HG02938 (cell line): ENCODE results near the gene NR6A1.

ENCODE experiments used
- ATAC-seq: cut with Tn5 transposase; IDR thresholded peaks from one replicate; pipeline ENCODE4 v1.9.1; 2021; ENCODE audit warnings: mild to moderate bottlenecking, moderate library complexity; ENCODE audit not compliant: unreplicated experiment

Gene NR6A1

GRCh38 chr9:124550072-124550471 is 221.0 kb downstream of the NR6A1 start:
- ATAC-seq, result no peak

DNA sequence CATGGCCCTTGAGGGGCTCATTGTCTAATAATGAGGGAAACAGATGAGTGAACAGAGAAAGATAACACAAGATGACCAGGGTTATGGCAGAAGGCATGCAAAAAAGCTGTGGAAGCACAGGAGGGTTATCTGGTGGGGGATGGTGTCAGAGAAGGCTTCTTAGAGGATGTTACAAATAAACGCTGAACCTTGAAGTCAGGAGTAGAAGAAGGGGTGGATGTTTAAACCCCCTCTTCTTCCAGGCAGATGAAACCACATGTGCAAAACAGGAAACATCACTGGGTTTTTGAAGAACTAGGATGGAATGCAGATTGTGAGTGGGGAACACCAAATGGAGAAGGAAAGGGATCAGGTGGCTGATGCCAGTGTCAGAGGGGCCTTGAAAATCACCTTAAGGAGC is 222.1 kb downstream of the NR6A1 start:
- ATAC-seq, result no peak

DNA sequence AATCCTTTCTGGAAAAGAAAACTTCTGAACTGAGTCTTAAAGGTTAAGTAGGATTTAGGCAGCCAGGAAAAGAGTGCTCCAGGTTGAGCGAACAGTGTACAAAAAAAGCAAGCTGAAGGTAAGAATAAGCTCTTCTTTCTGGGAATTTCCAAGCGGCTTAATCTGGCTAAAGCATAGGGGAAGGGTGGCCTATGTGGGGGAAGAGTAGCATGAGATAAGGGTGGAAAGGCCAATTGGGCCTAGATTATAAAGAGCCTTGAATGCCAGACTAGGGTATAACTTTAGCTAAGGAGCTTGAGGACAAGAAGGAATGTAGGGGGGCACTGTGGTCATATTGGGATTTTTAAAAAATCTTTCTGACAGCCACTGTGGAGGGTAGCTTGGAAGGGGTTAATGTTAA is 226.6 kb downstream of the NR6A1 start:
- no peak for ATAC-seq

DNA sequence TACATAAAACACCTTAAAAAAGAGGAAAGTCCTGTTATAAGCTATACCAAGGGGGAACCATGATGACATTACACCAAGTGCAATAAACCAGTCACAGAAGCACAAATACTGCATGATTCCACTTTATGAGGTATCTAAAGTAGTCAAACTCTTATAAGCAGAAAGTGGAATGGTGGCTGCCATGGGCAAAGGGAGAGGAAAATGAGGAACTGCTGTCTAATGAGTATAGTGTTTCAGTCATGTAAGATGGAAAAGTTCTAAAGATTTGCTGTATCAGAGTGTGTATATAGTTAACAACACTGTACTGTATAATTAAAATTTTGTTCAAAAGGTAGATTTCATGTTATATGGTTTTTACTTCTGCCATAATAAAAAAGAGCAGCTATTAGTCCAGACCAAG is 229.3 kb downstream of the NR6A1 start:
- no peak for ATAC-seq

DNA sequence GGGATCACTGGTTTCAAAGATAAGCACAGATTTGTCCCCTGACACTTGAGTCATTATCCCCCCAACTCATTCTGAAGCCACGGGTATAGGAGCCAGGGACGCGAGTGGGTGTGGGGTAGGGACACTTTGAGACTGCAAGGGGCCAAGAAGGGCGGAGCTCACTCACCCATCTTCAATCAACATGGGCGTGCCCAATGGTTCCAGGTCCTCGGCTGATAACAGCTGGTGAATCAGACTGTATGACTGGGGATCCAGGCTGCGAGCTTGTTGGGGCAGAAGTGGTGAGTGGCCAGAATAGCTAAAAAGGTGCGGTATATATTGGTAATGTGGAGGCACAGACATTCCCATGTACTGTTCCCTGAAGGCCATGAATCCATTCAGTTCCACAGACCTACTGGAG is 233.2 kb downstream of the NR6A1 start:
- ATAC-seq, result no peak

- ATAC-seq, result no peak
Observed at GRCh38 chr9:124535846-124536245, 235.3 kb downstream of the NR6A1 start.

DNA sequence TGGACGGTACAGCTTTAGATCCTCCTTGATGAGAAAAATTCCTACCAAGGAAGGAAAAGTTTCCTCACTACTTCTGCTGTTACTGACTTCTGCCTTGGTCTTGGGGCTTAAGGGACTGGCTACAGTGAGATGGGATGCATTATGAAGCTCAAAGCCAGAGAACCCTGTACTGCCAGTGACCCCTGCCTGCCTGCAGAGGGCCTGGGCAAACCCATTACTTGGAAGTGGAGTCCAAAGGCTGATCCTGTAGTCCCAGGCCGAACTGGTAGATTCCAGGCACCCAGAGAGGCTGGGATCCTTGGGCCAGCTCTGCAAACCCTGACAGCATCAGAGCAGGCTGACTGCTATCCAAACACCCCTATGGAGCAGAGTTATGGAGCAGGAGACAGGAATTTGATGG is 238.2 kb downstream of the NR6A1 start:
- ATAC-seq, result no peak

DNA sequence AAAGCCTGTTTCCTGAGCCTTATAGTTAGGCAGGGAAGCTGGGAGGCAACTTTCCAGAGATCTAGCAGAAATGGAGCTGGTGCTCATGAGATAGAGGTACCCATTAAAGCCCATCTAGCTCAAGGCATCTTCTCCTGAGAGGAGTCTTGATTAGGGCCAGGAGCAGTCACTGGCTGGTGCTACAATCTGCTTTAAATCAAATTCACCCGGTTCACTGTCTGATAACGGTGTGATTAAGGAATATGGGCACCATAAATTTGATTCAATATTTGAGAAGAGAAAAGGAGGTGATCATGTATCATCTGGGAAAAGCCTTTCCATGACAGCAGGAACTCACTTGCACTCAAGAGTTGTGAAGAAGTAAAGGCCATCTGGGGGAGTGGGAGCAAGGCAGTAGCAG is 240.0 kb downstream of the NR6A1 start:
- no peak for ATAC-seq

DNA sequence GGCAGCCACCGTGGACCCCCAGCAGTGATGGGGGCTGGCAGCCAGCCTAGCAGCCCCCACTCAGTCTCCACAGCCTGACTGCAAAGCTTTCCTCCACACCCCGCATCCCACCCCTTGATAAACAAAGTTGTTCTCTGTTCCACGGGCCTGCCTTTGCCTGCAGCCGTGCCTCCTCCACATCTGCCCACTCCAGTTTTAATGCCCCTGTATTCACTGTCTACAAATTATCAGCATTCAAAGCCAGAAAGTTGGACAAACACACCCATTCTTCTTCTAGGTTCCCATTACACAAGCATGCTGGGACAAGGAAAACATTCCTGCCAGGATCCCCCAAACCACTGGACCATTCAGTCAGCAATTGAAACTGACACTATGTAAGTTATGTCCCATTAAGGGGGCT is 240.9 kb downstream of the NR6A1 start:
- no peak for ATAC-seq

- ATAC-seq, result no peak
Observed at GRCh38 chr9:124527781-124528180, 243.3 kb downstream of the NR6A1 start.

GRCh38 chr9:124526174-124526573 is 244.9 kb downstream of the NR6A1 start:
- no peak for ATAC-seq

- ATAC-seq, result no peak
Observed at GRCh38 chr9:124522121-124523098, 248.7 kb downstream of the NR6A1 start.

DNA sequence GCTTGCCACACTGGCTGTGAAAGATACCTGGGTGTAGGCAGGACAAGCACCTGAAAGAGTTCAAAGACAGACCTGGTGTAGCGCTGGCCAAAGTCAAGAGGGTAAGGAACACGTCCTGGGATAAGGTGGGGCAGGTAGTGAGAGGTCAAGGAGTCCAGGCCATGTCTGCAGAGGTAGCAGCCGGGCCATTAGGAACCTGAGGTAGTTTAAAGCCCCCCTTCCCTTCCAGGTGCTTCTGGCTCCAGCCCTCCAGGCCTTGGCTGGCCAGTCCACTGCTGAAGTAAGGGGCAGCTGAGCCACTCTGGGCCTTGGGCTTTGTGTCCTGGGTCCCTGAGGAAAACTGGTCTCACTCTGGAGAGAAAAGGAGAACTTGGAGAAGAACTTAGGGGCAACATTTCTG is 250.0 kb downstream of the NR6A1 start:
- ATAC-seq, result no peak

- ATAC-seq, result no peak
Observed at GRCh38 chr9:124520206-124520596, 250.9 kb downstream of the NR6A1 start.

DNA sequence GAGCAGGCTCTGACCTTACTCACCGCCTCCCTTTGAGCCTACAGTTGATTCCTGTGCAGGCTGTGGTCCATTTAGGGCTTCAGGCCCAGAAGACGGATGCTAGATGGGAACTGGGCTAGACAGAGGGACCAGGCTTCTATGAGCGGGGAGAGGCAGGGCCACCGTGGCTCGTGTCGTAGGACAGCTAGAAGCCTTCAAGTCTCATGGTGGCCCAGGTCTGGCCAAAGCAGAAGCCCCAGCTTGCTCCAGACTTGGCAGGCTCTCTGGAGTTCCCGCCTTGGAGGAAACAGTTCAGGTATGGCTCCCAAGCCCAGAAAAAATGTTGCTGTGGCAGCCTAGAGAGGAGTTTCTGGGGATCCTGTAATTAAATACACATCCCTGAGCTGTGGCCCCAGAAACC is 253.0 kb downstream of the NR6A1 start:
- ATAC-seq, result no peak

- no peak for ATAC-seq
Observed at GRCh38 chr9:124517600-124517999, 253.5 kb downstream of the NR6A1 start.

DNA sequence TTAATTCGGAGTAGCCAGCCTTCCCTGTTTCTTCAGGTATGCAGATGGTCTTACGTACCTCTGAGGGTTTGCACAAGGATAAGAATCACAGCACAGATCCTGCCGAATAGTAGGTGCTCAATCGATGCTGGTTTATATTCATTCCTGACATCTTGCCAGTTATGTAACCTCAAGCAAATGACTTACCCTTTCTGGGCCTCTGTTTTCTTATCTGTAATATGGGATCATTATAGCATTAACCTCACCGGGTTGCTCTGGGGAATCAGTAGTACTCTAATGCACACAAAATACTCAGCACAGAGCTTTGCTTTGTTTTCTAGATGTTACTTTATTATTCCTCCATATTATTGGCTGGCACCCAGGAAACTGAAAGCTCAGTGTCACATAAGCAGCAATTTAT is 256.2 kb downstream of the NR6A1 start:
- ATAC-seq, result no peak

- no peak for ATAC-seq
Observed at GRCh38 chr9:124514125-124514524, 257.0 kb downstream of the NR6A1 start.

GRCh38 chr9:124513376-124513994 is 257.6 kb downstream of the NR6A1 start:
- no peak for ATAC-seq

- no peak for ATAC-seq
Observed at GRCh38 chr9:124512806-124513204, 258.3 kb downstream of the NR6A1 start.

GRCh38 chr9:124511891-124512805 is 259.0 kb downstream of the NR6A1 start:
- ATAC-seq, result no peak
